ENCODE data around the gene KREMEN1.

The KREMEN1 gene

GRCh38 chr22:29194184-29194583, 121.3 kb downstream of the KREMEN1 start:
- DNase-seq, result no peak
- no peak overlapping the region for H2AFZ ChIP-seq (ENCODE audit: low read depth, low read length)
- H3K27me3 ChIP-seq (ENCODE audit: insufficient read depth, low read length, poor library complexity), result no peaks in the 10 kb centered on the region
- H3K4me1 ChIP-seq (ENCODE audit: insufficient read depth, low read length), result peaks cover 12% of the 10 kb centered on the region
- H3K9ac ChIP-seq (ENCODE audit: low read depth, low read length), result no peak overlapping the region
- H4K20me1 ChIP-seq (ENCODE audit: insufficient read depth, low read length), result no peaks in the 10 kb centered on the region
- H3K4me3 ChIP-seq (ENCODE audit: low read depth in 1 of 2, low read length in 2 of 2), result no peak overlapping the region
- H3K27ac ChIP-seq (ENCODE audit: low read length), result no peak overlapping the region
- ATAC-seq (ENCODE audit: insufficient read depth, low read depth), result no peak
- H3K9me3 ChIP-seq (ENCODE audit: insufficient read depth, low read length, severe bottlenecking), result no peaks in the 10 kb centered on the region
- TF ChIP-seq, protein P1, sequence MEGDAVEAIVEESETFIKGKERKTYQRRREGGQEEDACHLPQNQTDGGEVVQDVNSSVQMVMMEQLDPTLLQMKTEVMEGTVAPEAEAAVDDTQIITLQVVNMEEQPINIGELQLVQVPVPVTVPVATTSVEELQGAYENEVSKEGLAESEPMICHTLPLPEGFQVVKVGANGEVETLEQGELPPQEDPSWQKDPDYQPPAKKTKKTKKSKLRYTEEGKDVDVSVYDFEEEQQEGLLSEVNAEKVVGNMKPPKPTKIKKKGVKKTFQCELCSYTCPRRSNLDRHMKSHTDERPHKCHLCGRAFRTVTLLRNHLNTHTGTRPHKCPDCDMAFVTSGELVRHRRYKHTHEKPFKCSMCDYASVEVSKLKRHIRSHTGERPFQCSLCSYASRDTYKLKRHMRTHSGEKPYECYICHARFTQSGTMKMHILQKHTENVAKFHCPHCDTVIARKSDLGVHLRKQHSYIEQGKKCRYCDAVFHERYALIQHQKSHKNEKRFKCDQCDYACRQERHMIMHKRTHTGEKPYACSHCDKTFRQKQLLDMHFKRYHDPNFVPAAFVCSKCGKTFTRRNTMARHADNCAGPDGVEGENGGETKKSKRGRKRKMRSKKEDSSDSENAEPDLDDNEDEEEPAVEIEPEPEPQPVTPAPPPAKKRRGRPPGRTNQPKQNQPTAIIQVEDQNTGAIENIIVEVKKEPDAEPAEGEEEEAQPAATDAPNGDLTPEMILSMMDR (IDR thresholded peaks at IDR 0.05; ENCODE audit: borderline replicate concordance, extremely low read depth, low read length, poor library complexity, severe bottlenecking), result peak; percentile 46
- TF ChIP-seq EZH2 (IDR thresholded peaks at IDR 0.05; ENCODE audit: borderline replicate concordance, low read depth, low read length, severe bottlenecking), result no peak
- peaks cover 14% of the 10 kb centered on the region; the same call in 1 of the 2 replicates for H3K36me3 ChIP-seq (ENCODE audit: insufficient read depth, low read length)
- no peak overlapping the region for H3K4me2 ChIP-seq (ENCODE audit: insufficient read depth, low read length)
- peaks cover 2% of the 10 kb centered on the region; the same call in 1 of the 2 replicates for H3K79me2 ChIP-seq (ENCODE audit: insufficient read depth, low read length)

DNA sequence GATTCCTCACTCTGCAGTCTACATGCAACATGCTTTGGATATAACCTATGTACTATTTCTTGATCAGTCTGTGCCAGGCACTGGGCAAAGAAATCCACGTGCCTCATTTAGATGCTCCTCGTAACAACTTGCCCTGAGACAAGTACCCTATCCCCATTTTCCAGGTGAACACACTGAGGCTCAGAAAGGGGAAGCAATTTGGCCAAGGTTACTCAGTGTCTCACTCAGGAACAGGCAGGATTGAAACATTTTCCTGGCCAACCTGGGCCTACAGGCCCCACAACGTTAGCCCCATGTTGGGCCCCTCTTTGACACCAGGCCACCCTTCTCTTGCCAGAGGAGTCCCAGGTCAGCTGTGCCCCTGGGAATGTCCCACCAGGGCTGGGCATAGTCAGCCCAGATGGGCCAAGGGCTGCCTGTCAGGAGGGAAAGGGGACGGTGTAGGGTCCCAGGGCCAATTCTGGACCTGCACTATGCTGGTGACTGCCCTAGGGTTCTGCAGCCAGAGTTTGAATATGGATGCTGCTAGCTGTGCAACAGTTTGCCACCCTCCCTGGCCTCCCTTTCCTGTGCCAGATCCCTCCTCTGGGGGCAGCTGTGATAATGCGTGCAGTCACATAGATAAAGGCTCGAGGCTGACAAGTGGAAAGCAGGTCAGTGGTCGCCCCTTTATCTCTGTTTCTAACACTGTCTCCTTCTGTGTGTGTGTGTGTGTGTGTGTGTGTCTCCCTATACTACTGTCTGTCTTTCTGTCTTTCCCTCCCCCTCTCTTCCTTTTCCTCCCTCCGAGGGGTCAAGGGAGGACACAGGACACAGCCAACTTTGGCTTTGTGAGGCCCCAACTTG, 122.5 kb downstream of the KREMEN1 start:
- Histone ChIP-seq H3K79me2 (ENCODE audit: insufficient read depth, low read length) (peaks cover 2% of the 10 kb centered on the region), H3K27me3 (ENCODE audit: insufficient read depth, low read length, poor library complexity) (no peaks in the 10 kb centered on the region), H2AFZ (ENCODE audit: low read depth, low read length) (no peak overlapping the region), H3K4me2 (ENCODE audit: insufficient read depth, low read length) (no peak overlapping the region), H4K20me1 (ENCODE audit: insufficient read depth, low read length) (no peaks in the 10 kb centered on the region), H3K36me3 (ENCODE audit: insufficient read depth, low read length) (peaks cover 23% of the 10 kb centered on the region; the same call in 1 of the 2 replicates), H3K27ac (ENCODE audit: low read length) (peak overlapping the region; percentile 8), H3K4me1 (ENCODE audit: insufficient read depth, low read length) (peaks cover 21% of the 10 kb centered on the region), H3K9me3 (ENCODE audit: insufficient read depth, low read length, severe bottlenecking) (no peaks in the 10 kb centered on the region), H3K9ac (ENCODE audit: low read depth, low read length) (no peak overlapping the region), H3K4me3 (ENCODE audit: low read depth in 1 of 2, low read length in 2 of 2) (no peak overlapping the region)
- ATAC-seq (ENCODE audit: insufficient read depth, low read depth), result peak; percentile 61; the same call in 2 of the 3 replicates
- DNase-seq, result peak; percentile 28
- TF ChIP-seq, protein P1 (IDR thresholded peaks at IDR 0.05; ENCODE audit: borderline replicate concordance, extremely low read depth, low read length, poor library complexity, severe bottlenecking), result peak; percentile 13
- no peak for TF ChIP-seq EZH2 (IDR thresholded peaks at IDR 0.05; ENCODE audit: borderline replicate concordance, low read depth, low read length, severe bottlenecking)

DNA sequence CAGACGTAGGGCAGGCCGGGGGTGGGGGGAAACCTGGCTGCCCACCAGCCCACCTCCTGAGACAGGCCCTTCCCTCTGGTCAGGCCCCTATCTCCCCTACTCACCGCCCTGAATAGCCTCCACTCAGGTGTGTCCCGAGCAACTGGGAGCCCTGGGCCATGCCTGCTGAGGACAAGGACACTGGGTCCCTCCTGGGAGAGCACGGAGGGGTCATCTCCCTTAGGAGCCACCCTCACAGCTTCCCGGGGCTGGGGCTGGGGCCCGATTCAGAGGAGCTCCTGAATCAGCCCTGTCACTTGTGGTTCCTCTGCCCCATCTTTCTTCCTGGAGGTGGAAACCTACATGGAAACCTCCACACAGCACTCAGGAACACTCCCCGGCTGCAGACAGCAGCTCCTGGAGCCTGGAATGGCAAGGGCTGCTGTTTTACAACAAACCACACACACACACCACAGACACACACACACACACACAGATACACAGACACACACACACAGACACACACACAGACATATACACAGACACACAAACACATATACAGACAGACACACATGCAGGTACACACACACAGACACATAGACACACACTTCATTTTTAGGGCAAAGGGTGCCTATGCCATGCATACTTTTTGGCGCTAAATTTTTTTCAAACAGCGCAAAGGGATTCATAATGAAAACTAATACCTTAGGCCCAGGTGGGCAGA, 123.3 kb downstream of the KREMEN1 start:
- 0 out of 3 replicates have a peak, but pooled peaks have one; percentile 11 for ATAC-seq (ENCODE audit: insufficient read depth, low read depth)
- no peak overlapping the region for H3K4me2 ChIP-seq (ENCODE audit: insufficient read depth, low read length)
- DNase-seq, result no peak
- no peaks in the 10 kb centered on the region for H3K27me3 ChIP-seq (ENCODE audit: insufficient read depth, low read length, poor library complexity)
- H3K4me1 ChIP-seq (ENCODE audit: insufficient read depth, low read length), result peaks cover 28% of the 10 kb centered on the region
- peaks cover 24% of the 10 kb centered on the region; the same call in 1 of the 2 replicates for H3K36me3 ChIP-seq (ENCODE audit: insufficient read depth, low read length)
- peak overlapping the region; percentile 8 for H3K27ac ChIP-seq (ENCODE audit: low read length)
- no peak overlapping the region for H3K4me3 ChIP-seq (ENCODE audit: low read depth in 1 of 2, low read length in 2 of 2)
- TF ChIP-seq EZH2 (IDR thresholded peaks at IDR 0.05; ENCODE audit: borderline replicate concordance, low read depth, low read length, severe bottlenecking), result no peak
- TF ChIP-seq, protein P1 (IDR thresholded peaks at IDR 0.05; ENCODE audit: borderline replicate concordance, extremely low read depth, low read length, poor library complexity, severe bottlenecking), result no peak
- no peak overlapping the region for H3K9ac ChIP-seq (ENCODE audit: low read depth, low read length)
- no peak overlapping the region for H2AFZ ChIP-seq (ENCODE audit: low read depth, low read length)
- peaks cover 7% of the 10 kb centered on the region for H3K79me2 ChIP-seq (ENCODE audit: insufficient read depth, low read length)
- H4K20me1 ChIP-seq (ENCODE audit: insufficient read depth, low read length), result no peaks in the 10 kb centered on the region
- H3K9me3 ChIP-seq (ENCODE audit: insufficient read depth, low read length, severe bottlenecking), result no peaks in the 10 kb centered on the region

Data from DND-41 (cell line).